HepG2 (cell line): ENCODE measurements around the gene ZNF653. TPM values are rescaled to one million over a fixed set of nuclear protein-coding genes. Genes with fewer than 3 reads are reported as not detected.

Experiments
- ATF7 ChIP-seq, 2 experiments: fragments of 450-650 bp in 1 of 2; sonication (generic) in 1 of 2; formaldehyde crosslinking in 1 of 2; IDR thresholded peaks; 2 replicates each; pipeline versions ENCODE4 v1.4.0 to v1.6.1; 2016 to 2020; ENCODE audit warnings: antibody characterized with exemption in 1 of 2, mild to moderate bottlenecking in 1 of 2, missing genetic modification reagents in 1 of 2
- BCL6 ChIP-seq: IDR thresholded peaks from 2 replicates; pipeline ENCODE4 v1.6.1; 2016; ENCODE audit warnings: missing genetic modification reagents, missing compliant biosample characterization
- FOXK1 ChIP-seq: sonication (generic); formaldehyde crosslinking; IDR thresholded peaks from 2 replicates; pipeline ENCODE4 v1.4.0; 2020; ENCODE audit warnings: low read depth, missing genetic modification reagents, borderline replicate concordance
- HOXA5 ChIP-seq: sonication (generic); formaldehyde crosslinking; IDR thresholded peaks from 2 replicates; pipeline ENCODE4 v1.4.0; 2020; ENCODE audit warnings: missing genetic modification reagents
- MED8 ChIP-seq: sonication (generic); formaldehyde crosslinking; IDR thresholded peaks from 2 replicates; pipeline ENCODE4 v1.8.1; 2023; ENCODE audit warnings: mild to moderate bottlenecking, missing genetic modification reagents; ENCODE audit not compliant: insufficient replicate concordance
- MLX ChIP-seq: IDR thresholded peaks from 2 replicates; pipeline ENCODE4 v1.6.1; 2016
- RFXAP ChIP-seq: sonication (generic); formaldehyde crosslinking; IDR thresholded peaks from 2 replicates; pipeline ENCODE4 v1.4.0; 2020; ENCODE audit warnings: missing genetic modification reagents, borderline replicate concordance
- UBTF ChIP-seq: sonication (generic); formaldehyde crosslinking; IDR thresholded peaks from 2 replicates; pipeline ENCODE4 v1.4.0; 2020; ENCODE audit warnings: mild to moderate bottlenecking, missing genetic modification reagents
- ZBTB25 ChIP-seq: IDR thresholded peaks from 2 replicates; pipeline ENCODE4 v1.6.1; 2018; ENCODE audit warnings: missing genetic modification reagents
- ZHX2 ChIP-seq, 2 experiments: sonication (generic) in 1 of 2; formaldehyde crosslinking in 1 of 2; IDR thresholded peaks; 2 replicates each; pipeline versions ENCODE4 v1.6.1 to v1.9.0; 2014 to 2022; ENCODE audit warnings: antibody characterized with exemption in 1 of 2, borderline replicate concordance in 1 of 2, inconsistent platforms in 1 of 2, low read depth in 1 of 2, missing genetic modification reagents in 1 of 2
- ZNF232 ChIP-seq: sonication (generic); formaldehyde crosslinking; IDR thresholded peaks from 2 replicates; pipeline ENCODE4 v1.4.0; 2020; ENCODE audit warnings: missing genetic modification reagents, borderline replicate concordance
- ZNF552 ChIP-seq: sonication (generic); formaldehyde crosslinking; IDR thresholded peaks from 2 replicates; pipeline ENCODE4 v1.9.0; 2022; ENCODE audit warnings: missing genetic modification reagents, mild to moderate bottlenecking, borderline replicate concordance
- ZNF556 ChIP-seq: sonication (generic); formaldehyde crosslinking; IDR thresholded peaks from 2 replicates; pipeline ENCODE4 v1.4.0; 2020; ENCODE audit warnings: mild to moderate bottlenecking, missing genetic modification reagents, borderline replicate concordance
- ZNF740 ChIP-seq: sonication (generic); formaldehyde crosslinking; IDR thresholded peaks from 2 replicates; pipeline ENCODE4 v1.4.0; 2020; ENCODE audit warnings: missing genetic modification reagents
- ZNF788 ChIP-seq: sonication (generic); formaldehyde crosslinking; IDR thresholded peaks from 2 replicates; pipeline ENCODE4 v1.5.0; 2020; ENCODE audit warnings: mild to moderate bottlenecking, missing genetic modification reagents, borderline replicate concordance
- polyA plus RNA-seq, 8 experiments: library from polyadenylated mRNA; depleted of rRNA in 3 of 8; stranded (reverse) in 7 of 8; unstranded in 1 of 8; fragments of >200 nt; fragmentation: Illumina TruSeq in 4 of 8; extraction: Trizol in 4 of 8; gene quantifications; 2 replicates each; pipeline versions ENCODE4 v1.2.1 to v1.2.3, GENCODE V29; 2011 to 2016; ENCODE audit warnings: low read depth in 4 of 8, missing spikeins in 1 of 8, mixed read lengths in 1 of 8; ENCODE audit not compliant: insufficient read depth in 1 of 8
- total RNA-seq, 5 experiments: library from RNA; depleted of rRNA; stranded (reverse); fragments of >200 nt; fragmentation: Illumina TruSeq; extraction: Trizol; gene quantifications; 2 replicates each; pipeline ENCODE4 v1.2.3, GENCODE V29; 2016; ENCODE audit warnings: low read depth in 1 of 5

Gene ZNF653
- total and polyA plus RNA-seq, 2 of the 13 experiments (the other 11 are each of a cell fraction or from before 2014, with no cell fraction given): 4.7 to 7.1 TPM

- no peak for TF ChIP-seq UBTF (CRISPR knock-in tag)
- no peak for TF ChIP-seq ATF7 (IDR thresholded peaks at IDR 0.05)
- TF ChIP-seq ATF7 (CRISPR knock-in tag; IDR thresholded peaks at IDR 0.05): no peak
- TF ChIP-seq BCL6: peak; percentile 49
- peak; percentile 48; the same call in 1 of the 2 replicates for TF ChIP-seq ZBTB25 (CRISPR knock-in tag)
- TF ChIP-seq ZHX2 (IDR thresholded peaks at IDR 0.05; ENCODE audit: low read depth): peak; percentile 48; the same call in 1 of the 2 replicates
- peak; percentile 80; the same call in 1 of the 2 replicates for TF ChIP-seq ZHX2 (CRISPR knock-in tag; IDR thresholded peaks at IDR 0.05; ENCODE audit: borderline replicate concordance)
- TF ChIP-seq ZNF788 (CRISPR knock-in tag): peak; percentile 63; the same call in 1 of the 2 replicates
- TF ChIP-seq FOXK1: no peak
- TF ChIP-seq HOXA5 (CRISPR knock-in tag): peak; percentile 79
- TF ChIP-seq RFXAP (CRISPR knock-in tag): peak; percentile 83
- TF ChIP-seq MED8 (CRISPR knock-in tag): no peak
- TF ChIP-seq ZNF740 (CRISPR knock-in tag): peak; percentile 91
- TF ChIP-seq ZNF556: peak; percentile 45; the same call in 1 of the 2 replicates
- TF ChIP-seq ZNF552: peak; percentile 85; the same call in 1 of the 2 replicates
- peak; percentile 76; the same call in 1 of the 2 replicates for TF ChIP-seq MLX (CRISPR knock-in tag)
- TF ChIP-seq ZNF232: peak; percentile 83; the same call in 1 of the 2 replicates
These were observed 23.1 kb downstream of the ZNF653 start (continued) for GRCh38 chr19:11482384-11483050.
